DMS114 treated with DMSO at 0.1 percent for 48 hours (cell line): ENCODE measurements around the gene STPG2.
"Not testable (repeated sequence)": the region's sequence is repeated elsewhere in the genome, so short reads cannot be mapped to it uniquely, and the experiment has no call there.

Experiments
- DNase-seq: peaks from one replicate; lab custom pipeline; 2025; ENCODE audit not compliant: unreplicated experiment; lab: John Stamatoyannopoulos, UW

The STPG2 gene

DNA sequence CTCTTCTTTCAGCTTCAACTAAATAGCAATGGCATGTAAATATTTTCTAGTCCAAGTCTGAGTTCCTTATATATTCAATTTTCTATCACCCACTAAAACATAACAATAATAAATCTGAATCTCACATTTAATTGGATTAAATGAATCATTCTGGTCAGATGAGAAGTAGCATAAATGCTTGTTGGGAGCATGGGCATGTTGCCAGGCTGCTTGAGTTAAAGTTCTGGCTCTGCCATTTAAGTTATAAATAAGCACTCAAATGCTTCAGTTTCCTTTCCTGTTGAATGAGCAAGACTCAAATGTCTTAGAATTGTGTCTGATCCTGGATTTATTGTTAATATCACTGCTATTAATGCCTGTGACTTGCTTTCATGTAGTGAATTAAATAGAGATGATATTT, 496.3 kb downstream of the STPG2 start:
- DNase-seq: no peak

DNA sequence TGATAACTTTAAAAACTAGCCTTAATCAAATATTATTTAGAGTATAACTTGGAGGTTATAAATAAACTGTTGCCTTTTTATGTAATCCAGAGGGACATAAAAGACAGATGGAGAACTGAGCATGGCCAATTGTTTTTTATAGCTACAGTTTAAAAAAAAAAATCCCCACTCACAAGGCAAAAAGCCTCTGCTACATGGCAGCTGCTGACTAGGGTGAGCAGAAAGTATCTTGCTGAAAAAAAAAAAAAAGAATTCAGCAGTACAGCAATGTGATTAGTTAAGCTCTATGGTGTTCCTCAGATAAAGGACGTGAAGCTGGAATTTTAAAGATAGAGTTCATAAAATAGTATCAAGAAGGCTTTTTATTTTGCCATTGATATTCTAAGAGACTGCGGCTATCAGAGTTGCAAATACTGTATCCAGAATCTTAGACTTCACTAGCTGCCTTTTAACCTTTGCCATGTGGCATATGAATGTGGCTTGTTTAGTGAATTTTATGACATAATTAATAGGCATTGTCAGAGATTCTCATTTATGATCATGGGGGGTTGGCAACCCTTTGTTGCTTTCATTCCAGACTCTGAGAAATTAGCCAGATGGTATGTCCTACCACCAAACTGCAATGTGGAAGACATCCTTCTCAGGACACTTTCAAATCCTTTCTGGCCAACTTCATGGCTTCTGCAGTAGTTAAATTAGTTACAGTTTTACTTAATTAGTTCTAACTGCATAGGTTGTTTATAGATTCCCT, 498.0 kb downstream of the STPG2 start:
- no peak for DNase-seq

DNA sequence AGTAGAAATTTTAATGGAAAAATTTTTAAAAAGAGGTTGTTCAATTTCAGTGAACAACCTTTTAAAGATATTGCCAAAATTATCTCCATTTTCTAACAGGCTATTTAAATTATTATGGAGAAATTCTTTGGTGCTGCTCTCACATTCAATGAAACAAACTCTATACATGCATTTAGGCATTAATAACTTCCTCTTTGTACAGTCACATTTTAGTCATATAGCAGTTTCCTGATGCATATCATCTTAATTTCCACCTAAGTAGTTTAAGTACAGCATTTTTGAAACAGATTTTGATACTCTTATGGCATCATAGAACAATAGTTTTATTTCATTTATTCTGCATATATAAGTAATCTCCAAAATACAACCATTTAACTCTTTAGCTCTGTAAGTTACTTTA, 500.1 kb downstream of the STPG2 start:
- DNase-seq: no peak

DNA sequence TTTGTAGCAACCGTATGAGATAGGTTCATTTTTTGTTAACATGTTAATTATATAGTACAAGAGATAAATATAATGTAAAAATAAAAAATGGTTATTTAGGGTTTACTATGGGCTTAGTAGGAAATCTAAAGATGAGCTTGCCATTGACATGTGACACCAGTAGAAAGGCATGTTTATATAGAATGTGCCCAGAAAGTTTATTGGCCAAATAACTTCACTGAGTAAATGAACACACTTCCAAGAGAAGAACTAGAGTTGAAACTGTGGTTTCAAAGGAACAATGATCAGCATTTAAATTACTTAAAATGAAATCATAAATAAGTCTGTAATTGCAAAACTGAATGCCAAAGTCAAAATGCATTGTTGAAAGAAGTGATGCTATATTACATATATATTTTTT, 503.3 kb downstream of the STPG2 start:
- no peak for DNase-seq

DNA sequence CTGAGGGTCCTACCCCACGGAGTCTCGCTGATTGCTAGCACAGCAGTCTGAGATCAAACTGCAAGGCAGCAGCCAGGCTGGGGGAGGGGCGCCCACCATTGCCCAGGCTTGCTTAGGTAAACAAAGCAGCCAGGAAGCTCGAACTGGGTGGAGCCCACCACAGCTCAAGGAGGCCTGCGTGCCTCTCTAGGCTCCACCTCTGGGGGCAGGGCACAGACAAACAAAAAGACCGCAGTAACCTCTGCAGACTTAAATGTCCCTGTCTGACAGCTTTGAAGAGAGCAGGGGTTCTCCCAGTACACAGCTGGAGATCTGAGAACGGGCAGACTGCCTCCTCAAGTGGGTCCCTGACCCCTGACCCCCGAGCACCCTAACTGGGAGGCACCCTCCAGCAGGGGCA, 509.4 kb downstream of the STPG2 start:
- DNase-seq: not testable (repeated sequence)

DNA sequence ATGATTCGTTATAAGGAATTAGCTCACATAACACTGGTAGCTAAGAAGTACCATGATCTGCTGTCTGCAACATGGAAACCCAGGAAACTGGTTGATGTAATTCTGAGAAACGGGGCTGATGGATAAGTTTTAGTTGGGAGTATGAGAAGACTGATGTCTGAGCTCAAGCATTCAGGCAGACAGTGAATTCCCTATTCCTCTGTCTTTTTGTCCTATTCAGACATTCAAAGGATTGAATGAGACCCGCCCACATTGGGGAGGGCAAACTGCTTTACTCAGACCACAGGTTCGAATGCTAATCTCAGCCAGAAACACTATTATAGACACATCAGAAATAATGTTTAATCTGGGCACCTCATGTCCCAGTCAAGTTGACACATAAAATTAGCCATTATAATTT, 515.5 kb downstream of the STPG2 start:
- DNase-seq: no peak

DNA sequence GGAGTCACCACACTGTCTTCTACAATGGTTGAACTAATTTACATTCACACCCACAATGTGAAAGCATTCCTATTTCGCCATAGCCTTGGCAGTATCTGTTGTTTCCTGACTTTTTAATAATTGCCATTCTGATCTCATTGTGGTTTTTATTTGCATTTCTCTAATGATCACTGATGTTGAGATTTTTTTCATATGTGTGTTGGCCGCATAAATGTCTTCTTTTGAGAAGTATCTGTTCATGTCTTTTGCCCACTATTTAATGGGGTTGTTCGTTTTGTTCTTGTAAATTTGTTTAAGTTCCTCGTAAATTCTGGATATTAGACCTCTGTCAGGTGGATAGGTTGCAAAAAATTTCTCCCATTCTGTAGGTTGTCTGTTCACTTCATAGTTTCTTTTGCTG, 519.1 kb downstream of the STPG2 start:
- DNase-seq: no peak

DNA sequence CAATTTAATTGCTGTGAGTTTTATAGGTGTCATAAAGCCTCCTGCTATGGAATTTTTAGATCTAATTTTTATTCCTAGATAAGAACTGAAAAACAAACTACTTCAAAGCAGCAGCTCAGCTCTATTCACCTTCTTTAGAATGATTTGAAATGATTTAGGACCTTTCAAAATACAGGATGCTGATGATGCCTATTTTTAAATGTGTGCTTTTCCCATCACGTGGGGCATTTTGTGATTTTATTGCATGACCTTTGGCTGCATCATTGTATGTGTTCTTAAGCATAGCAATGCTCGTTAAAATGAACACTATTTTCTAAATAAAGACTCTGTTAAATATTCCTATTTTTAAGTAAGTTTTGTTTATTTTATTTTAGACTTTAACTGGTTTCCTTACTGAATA, 537.3 kb downstream of the STPG2 start:
- no peak for DNase-seq

DNA sequence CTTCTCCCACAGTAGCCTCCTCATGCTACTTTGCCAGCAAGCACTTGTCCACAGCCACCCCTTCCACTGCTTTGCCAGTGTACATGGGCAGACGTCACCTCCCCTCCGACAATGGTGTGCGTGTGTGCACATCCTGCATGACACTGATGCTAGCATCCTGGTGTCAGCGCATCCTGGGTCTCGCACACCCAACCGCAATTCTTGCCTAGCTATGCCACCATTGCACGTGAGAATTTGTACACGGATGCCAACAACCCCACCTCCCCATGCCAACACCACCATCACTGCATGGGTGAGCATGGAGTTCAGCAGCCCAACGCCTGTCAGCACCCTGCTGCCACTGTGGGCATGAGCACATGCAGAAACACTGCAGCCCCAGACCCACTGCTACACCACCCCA, 550.0 kb downstream of the STPG2 start:
- DNase-seq: no peak

DNA sequence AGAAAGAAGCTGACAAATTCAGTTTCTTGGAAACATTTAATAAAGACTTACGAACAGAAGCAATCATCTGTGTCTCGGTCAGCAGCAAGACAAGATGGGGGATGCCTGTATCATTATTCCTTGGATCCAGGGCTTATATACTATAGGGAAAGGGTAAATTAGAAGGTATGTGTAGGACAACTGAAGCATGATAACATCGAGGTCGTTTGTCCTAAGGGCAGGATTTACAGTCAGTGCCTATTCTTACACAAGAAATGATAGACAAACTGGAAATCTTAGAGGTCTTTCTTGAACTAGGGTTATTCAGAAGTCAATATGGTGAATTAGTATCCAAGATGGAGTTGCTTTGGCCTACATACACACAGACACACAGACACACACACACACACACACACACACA, 553.0 kb downstream of the STPG2 start:
- DNase-seq: no peak

DNA sequence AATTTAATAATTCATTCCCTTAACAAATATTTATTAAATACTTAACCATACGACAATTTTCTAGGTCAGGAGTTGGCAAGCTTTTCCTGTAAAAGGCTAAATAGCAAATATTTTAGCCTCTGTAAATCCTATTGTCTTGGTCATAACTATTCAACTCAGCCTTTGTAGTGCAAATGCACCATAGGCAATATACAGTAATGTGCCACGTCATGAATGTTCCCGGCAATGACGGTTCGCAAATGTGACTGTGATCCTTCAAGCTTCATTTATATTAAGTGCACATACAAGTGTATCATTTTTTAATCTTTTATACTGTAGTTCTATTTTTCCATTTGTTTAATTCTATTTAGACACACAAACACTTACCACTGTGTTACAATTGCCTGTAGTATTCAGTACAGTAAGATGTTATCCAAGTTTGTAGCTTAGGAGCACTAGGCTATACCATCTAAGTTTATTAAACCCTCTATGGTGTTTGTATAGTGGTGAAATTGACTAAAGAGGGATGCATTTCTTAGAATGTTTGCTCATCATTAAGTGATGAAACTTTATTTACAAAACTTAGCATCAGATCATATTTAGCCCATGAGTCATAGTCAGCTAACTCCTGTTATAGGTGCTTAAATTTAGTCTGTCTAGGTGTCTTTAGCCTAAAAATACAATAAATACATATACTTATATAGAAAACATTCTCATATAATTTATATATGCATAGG, 553.6 kb downstream of the STPG2 start:
- DNase-seq: no peak

DNA sequence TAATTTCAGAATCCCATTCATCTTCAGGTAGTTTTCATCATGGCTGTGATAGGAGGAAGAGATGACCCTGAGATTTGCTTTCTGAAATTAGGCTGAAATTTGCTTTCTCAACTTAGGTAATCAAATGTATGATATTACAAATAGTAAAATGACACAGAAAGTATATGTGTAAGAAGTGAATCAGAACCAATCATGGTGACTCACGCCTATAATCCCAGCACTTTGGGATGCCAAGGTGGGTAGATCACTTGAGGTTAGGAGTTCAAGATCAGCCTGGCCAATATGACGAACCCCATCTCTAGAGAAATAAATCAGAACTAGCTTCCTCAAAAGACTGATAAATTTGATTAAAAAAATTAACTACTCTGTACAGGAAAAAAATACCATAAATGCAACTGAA, 555.4 kb downstream of the STPG2 start:
- no peak for DNase-seq

DNA sequence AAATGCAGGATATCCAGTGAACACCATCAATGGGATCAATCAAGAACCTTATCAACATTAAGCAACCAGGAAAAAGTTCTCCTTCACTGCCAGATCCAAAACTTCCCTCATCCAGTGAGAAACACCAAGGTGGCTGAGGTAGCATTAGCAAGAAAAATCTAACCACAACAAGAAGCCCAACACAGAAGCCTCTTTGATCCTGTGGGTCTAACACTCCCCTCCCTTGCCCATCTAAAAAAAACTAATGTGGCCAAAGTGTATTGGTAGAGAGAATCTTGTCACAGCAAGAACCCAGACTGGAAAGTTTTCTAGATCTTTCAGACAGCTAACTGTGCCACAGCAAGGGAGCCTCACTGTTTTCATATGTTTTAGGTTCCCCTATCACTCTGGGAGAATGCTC, 558.0 kb downstream of the STPG2 start:
- no peak for DNase-seq

DNA sequence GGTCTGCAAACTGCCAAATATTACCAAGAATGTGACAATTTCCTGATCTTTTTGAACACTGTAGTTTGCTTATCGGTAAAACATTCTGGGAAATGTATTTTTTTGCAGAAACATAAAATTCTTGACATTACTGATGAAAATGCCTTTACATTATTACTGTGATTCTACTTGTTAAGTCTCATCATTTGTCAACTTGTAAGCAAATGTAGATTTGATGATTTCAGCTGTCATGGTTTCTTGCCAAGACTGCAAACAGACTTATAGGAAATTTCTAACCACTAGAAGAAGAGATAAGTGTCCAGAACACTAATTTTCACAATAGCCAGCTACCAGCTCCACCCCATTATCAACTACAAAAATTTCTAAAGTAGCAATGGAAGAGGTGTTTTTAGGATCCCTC, 560.4 kb downstream of the STPG2 start:
- no peak for DNase-seq

DNA sequence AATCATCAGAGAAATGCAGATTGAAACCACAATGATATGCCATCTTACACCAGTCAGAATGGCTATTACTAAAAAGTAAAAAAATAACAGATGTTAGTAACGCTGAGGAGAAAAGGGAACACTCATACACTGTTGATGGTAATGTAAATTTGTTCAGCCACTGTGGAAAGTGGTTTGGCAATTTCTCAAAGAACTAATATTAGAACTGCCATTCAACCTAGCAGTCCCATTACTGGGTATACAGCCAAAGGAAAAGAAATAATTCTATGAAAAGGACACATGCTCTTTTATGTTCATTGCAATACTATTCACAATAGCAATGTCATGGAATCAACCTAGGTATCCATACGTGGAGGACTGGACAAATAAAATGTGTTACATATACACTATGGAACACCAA, 566.3 kb downstream of the STPG2 start:
- DNase-seq: no peak

DNA sequence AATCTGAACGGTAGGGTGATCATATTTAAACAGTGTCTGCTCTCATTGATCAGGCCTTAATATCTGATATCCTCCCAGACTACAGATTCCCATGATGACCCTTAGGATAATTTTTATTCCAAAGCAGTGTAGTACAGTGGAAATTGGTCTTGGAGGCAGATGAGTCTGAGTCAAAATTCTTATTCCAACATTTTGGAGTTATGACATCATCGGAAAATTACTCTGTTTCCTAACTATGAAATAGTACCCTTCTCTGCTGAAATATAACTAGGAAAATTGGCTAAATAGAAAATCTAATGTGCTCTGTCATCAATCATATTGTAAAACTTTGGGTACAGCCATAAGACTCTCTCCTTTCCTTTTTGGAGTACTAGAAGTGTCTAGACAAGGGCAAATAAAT, 583.3 kb downstream of the STPG2 start:
- DNase-seq: no peak

DNA sequence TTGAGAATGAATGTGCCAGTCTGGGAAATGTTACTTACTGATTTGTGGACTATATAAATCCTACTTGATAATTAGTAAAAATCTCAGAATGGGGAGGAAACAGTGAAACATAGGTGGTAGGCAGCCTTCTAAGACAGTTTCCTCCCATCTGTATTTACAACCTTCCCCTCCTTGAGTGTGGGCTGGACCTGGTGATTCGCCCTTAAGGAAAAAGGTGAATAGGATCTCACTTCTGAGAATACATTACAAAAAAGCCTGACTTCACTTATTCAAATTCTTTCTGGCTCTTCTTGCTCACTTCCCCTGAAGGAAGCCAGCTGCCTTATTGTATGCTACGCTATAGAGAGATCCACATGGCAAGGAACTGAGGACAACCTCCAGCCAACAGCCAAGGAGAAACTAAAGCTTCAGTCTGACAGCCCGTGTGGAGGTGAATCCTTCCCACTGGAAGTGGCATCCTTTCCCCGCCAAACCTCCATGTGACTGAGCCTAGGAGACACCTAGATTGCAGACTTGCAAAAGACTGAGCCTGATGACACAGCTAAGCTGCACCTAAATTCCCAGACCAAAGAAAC, 585.0 kb downstream of the STPG2 start:
- no peak for DNase-seq

DNA sequence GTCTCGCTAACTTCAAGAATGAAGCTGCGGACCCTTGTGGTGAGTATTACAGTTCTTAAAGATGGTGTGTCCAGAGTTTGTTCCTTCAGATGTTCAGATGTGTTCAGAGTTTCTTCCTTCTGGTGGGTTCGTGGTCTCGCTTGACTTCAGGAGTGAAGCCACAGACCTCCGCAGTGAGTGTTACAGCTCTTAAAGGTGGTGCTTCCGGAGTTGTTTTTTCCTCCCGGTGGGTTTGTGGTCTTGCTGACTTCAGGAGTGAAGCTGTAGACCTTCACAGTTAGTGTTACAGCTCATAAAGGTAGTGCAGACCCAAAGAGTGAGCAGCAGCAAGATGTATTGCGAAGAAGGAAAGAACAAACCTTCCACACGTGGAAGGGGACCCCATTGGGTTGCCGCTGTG, 592.6 kb downstream of the STPG2 start:
- not testable (repeated sequence) for DNase-seq

DNA sequence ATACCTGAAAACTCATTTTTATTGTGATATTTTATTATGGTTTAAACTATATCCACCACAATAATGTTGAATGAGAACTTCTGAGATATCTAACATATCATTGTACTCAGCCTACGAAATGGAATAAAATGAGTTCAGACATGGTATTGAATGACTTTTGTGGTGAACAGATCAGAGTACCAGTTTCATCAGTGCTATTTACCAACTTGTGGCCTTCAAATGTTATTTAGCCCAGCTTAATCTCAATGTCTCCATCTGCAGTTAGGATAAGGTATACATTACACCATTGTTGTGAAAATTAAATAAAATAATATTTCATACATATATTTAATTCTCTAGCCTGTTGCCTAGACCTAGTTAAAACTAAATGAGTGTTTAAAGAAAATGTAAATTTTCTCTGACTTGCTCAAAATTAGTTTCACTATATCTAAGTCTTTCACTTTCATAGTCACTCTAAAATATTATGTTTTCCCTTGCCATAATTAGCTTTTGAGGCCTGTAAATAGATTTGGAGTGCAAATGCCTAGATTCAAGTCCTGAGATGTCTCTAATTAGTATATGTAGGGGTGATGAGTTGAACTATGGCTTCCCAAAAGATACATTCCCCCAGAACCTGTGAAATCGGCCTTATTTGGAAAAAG, 594.2 kb downstream of the STPG2 start:
- no peak for DNase-seq

DNA sequence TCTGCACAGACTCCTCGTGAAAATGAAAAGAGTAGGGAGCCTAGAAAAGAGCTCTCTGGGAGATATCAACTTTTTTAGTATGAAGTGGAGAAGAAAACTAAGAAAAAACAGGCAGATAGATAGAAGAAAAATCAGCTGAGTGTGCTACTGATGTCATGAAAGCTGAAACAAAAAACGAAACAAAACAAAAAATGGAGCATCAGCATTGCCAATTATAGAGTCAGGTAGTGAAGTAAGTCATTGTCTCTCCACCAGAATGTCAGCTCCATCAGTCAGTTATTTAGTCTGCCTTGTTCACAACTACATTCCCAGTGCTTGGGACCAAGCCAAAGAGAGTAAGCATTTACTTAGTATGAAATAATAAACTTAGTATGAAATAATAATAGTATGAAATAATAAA, 595.1 kb downstream of the STPG2 start:
- DNase-seq: no peak

DNA sequence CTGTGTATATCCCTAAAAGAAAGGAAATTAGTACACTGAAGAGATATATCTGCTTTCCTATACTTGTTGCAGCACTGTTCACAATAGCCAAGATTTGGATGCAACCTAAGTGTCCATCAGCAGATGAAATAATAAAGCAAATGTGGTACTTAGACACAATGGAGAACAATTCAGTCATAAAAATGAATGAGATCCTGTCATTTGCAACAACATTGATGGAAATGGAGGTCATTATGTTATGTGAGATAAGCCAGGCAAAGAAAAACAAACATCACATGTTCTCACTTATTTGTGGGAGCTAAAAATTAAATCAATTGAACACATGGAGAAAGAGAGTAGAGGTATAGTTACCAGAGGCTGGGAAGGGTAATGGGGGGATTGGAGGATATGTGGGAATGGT, 611.9 kb downstream of the STPG2 start:
- no peak for DNase-seq

DNA sequence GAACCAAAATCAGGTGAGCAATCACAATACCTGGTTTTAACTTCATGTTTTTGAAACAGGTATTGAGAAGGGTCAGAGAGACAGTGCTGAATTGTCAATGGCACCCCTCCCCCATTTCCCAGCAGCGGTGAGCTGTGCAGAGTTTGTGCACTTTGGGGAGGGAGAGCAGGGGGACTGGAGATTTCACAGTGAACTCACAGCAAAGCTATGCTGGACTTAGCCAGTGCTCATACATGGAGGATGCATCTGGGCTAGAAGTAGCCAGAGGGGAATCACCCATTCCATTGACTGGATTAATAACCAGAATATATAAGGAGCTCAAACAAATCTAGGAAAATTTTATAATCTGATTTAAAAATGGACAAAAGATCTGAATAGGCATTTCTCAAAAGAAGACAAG, 612.6 kb downstream of the STPG2 start:
- DNase-seq: no peak
